ENCODE measurements around the gene USP19. TPM values are rescaled to one million over a fixed set of nuclear protein-coding genes. Genes with fewer than 3 reads are reported as not detected.

The USP19 gene
- total RNA-seq, 2 experiments from 2014 or later: 49.4 to 69.4 TPM

- Histone ChIP-seq H4K20me1 (ENCODE audit: insufficient read depth, low read length) (peaks cover 18% of the 10 kb centered on the region; the same call in 1 of the 2 replicates), H3K4me2 (ENCODE audit: low read length) (peak within 1 kb of the TSS; percentile 97), H3K9me3 (ENCODE audit: low read length) (no peaks in the 10 kb centered on the region), H3K9me2 (ENCODE audit: insufficient read depth, low read length) (no peaks in the 10 kb centered on the region), H3K27ac (ENCODE audit: low read depth, low read length, poor library complexity, severe bottlenecking) (peak within 1 kb of the TSS; percentile 87), H3K4me1 (ENCODE audit: insufficient read depth, low read length, poor library complexity, severe bottlenecking) (peaks cover 23% of the 10 kb centered on the region), H3K4me3 (ENCODE audit: low read depth, low read length, poor library complexity, severe bottlenecking) (peak within 1 kb of the TSS; percentile 94), H3K36me3 (ENCODE audit: insufficient read depth, low read length) (peaks cover 60% of the 10 kb centered on the region), H2AFZ (ENCODE audit: low read length) (peak within 1 kb of the TSS; percentile 47; the same call in 1 of the 2 replicates), H3K79me2 (ENCODE audit: insufficient read depth, low read depth, low read length) (peaks cover 39% of the 10 kb centered on the region)
- peak; percentile 99 for DNase-seq (ENCODE audit: low spot score)
- no TSS peak for BruUV-seq (replicated peaks)
- CTCF ChIA-PET (ENCODE audit: unreplicated experiment): interaction anchor here (0.6 to 1.1 kb wide), 5 partner anchors 10 to 375 kb away, joined by 3 to 6 read pairs (median 5); no protein-coding TSS in a partner anchor
- TF ChIP-seq CTCF (conservative IDR thresholded peaks at IDR 0.05; ENCODE audit: low read length): peak; percentile 79
- no peak for TF ChIP-seq EZH2phosphoT487 (IDR thresholded peaks at IDR 0.05; ENCODE audit: borderline replicate concordance, low read depth, low read length)
- POLR2A ChIA-PET: interaction anchor here (0.6 to 2.7 kb wide), 12 partner anchors 8 to 483 kb away, joined by 3 to 14 read pairs (median 4); partner anchors contain the start of genes IMPDH2, NDUFAF3, QARS1 and USP19
- intact Hi-C loops (cut with micrococcal nuclease; ENCODE audit: unreplicated experiment): loop anchor here (1.0 to 5.0 kb wide), 6 partner anchors 10 to 578 kb away; partner anchors contain the start of genes APEH, ARIH2, QARS1 and WDR6
Observed at GRCh38 chr3:49093853-49094767, 26.5 kb downstream of the USP19 start, which contains the start of gene QRICH1. Gene QRICH1 (minus strand): TSS chr3:49094071. CDS start chr3:49077017, 17,054 bp downstream.

GRCh38 chr3:49092938-49093852, 27.4 kb downstream of the USP19 start:
- Histone ChIP-seq H3K9me2 (ENCODE audit: insufficient read depth, low read length) (no peaks in the 10 kb centered on the region), H3K36me3 (ENCODE audit: insufficient read depth, low read length) (peaks cover 60% of the 10 kb centered on the region), H3K27ac (ENCODE audit: low read depth, low read length, poor library complexity, severe bottlenecking) (peak overlapping the region; percentile 87), H3K4me1 (ENCODE audit: insufficient read depth, low read length, poor library complexity, severe bottlenecking) (peaks cover 23% of the 10 kb centered on the region), H4K20me1 (ENCODE audit: insufficient read depth, low read length) (peaks cover 19% of the 10 kb centered on the region; the same call in 1 of the 2 replicates), H3K79me2 (ENCODE audit: insufficient read depth, low read depth, low read length) (peaks cover 48% of the 10 kb centered on the region), H3K4me3 (ENCODE audit: low read depth, low read length, poor library complexity, severe bottlenecking) (peak overlapping the region; percentile 94), H3K9me3 (ENCODE audit: low read length) (no peaks in the 10 kb centered on the region), H2AFZ (ENCODE audit: low read length) (peak overlapping the region; percentile 47; the same call in 1 of the 2 replicates), H3K4me2 (ENCODE audit: low read length) (peak overlapping the region; percentile 97)
- ChIA-PET CTCF (ENCODE audit: unreplicated experiment) (interaction anchor here (0.6 to 1.1 kb wide), 5 partner anchors 11 to 376 kb away, joined by 3 to 6 read pairs (median 5); no protein-coding TSS in a partner anchor), POLR2A (interaction anchor here (0.5 to 2.7 kb wide), 17 partner anchors 9 to 482 kb away, joined by 3 to 14 read pairs (median 4); partner anchors contain the start of genes DAG1, IMPDH2, NDUFAF3 and QARS1)
- DNase-seq (ENCODE audit: low spot score): peak; percentile 88
- TF ChIP-seq EZH2phosphoT487 (IDR thresholded peaks at IDR 0.05; ENCODE audit: borderline replicate concordance, low read depth, low read length) (no peak), CTCF (conservative IDR thresholded peaks at IDR 0.05; ENCODE audit: low read length) (no peak)
- intact Hi-C loops (cut with micrococcal nuclease; ENCODE audit: unreplicated experiment): loop anchor here (5.0 kb wide), 3 partner anchors 86 to 579 kb away; partner anchors contain the start of genes APEH, ARIH2 and WDR6
- no TSS peak for BruUV-seq (replicated peaks)
